22Rv1 (cell line): ENCODE data around the gene ZAR1L.
A peak's percentile ranks its signal among the peaks of the same experiment; 100 is the strongest.

Experiments
- H3K27ac ChIP-seq: fragments of 450-650 bp; 2 replicates; pipeline ENCODE4 v1.5.1; 2017
- CTCF ChIP-seq: fragments of 450-650 bp; IDR thresholded peaks from 2 replicates; pipeline ENCODE4 v1.5.1; 2017; ENCODE audit warnings: mild to moderate bottlenecking
- ZFX ChIP-seq: fragments of 450-650 bp; IDR thresholded peaks from 2 replicates; pipeline ENCODE4 v1.6.1; 2017; ENCODE audit warnings: antibody characterized with exemption, borderline replicate concordance

ZAR1L gene

DNA sequence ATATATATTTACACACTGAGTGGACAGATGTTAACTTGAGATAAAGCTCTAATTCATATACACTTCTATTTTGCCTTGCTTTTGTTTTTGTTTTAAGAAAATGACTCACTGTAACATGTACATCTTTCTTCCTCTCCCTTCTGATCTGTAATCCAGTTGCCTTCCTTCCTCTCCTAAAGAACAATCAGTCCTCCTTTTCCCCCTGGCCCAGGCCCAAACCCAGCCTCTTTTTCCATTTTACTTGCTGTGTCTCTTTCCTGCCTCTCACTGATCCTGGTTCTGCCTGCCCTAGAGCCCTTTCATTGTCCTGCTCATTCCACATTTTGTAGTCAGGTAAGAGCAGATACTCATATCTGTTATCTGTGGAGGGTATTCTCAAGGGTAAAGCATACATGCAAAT lies 50.8 kb downstream of the ZAR1L start:
- TF ChIP-seq ZFX (no peak), CTCF (no peak)
- H3K27ac ChIP-seq = no peak overlapping the region

GRCh38 chr13:32262619-32263018 lies 52.5 kb downstream of the ZAR1L start:
- TF ChIP-seq ZFX (no peak), CTCF (no peak)
- no peak overlapping the region for H3K27ac ChIP-seq

GRCh38 chr13:32262165-32262564 lies 53.0 kb downstream of the ZAR1L start:
- H3K27ac ChIP-seq = no peak overlapping the region
- TF ChIP-seq ZFX (no peak), CTCF (no peak)

GRCh38 chr13:32261567-32261966 lies 53.6 kb downstream of the ZAR1L start:
- H3K27ac ChIP-seq = no peak overlapping the region
- TF ChIP-seq ZFX (no peak), CTCF (no peak)

- no peak overlapping the region for H3K27ac ChIP-seq
- TF ChIP-seq ZFX = no peak
- peak; percentile 40; the same call in 1 of the 2 replicates for TF ChIP-seq CTCF
Measured at GRCh38 chr13:32259116-32259515, 56.0 kb downstream of the ZAR1L start.

DNA sequence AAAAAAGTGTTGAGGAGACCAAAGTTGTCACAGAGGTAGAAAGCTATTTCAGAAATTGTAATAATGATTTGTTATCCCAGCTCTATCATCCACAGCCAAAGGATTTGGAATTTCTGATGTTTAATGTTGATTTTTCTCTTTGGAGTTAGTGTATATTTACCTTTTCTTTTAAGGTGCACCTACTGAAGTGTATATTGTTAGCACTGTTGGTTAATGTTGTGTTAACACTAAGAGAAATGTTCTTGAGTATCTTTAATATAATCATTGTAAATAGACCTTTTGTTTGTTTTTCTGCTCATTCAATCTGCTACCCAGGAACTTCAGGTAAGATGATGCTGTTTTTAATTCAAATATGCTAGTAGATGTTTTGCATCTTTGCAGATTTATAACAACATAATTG lies 57.5 kb downstream of the ZAR1L start:
- H3K27ac ChIP-seq = no peak overlapping the region
- TF ChIP-seq CTCF = no peak
- no peak for TF ChIP-seq ZFX

DNA sequence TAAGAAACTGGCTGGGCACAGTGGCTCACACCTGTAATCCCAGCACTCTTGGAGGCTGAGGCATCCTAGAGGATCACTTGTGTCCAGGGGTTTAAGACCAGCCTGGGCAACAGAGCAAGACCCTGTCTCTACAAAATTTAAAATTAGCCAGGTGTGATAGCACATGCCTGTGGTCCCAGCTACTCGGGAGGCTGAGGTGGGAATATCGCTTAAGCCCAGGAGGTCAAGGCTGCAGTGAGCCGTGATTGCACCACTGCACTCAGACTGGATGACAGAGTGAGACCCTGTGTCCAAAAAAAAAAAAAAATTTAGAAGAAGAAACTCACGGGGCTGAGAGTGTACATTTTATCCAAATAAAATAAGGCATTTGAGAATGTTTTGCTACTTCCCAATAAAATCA lies 58.9 kb downstream of the ZAR1L start:
- peak overlapping the region; percentile 82; the same call in 1 of the 2 replicates for H3K27ac ChIP-seq
- TF ChIP-seq CTCF = no peak
- no peak for TF ChIP-seq ZFX
